GM19463 (cell line): Measurements from ENCODE around the gene GNAS.
"Not testable (repeated sequence)": the region's sequence is repeated elsewhere in the genome, so short reads cannot be mapped to it uniquely, and the experiment has no call there.

Experiments
- ATAC-seq: cut with Tn5 transposase; IDR thresholded peaks from one replicate; pipeline ENCODE4 v1.9.1; 2021; ENCODE audit warnings: mild to moderate bottlenecking, moderate library complexity; ENCODE audit not compliant: unreplicated experiment

The GNAS gene

GRCh38 chr20:58852543-58853271 is at the start of gene GNAS:
TSS of gene GNAS (plus strand) at chr20:58852716.
- ATAC-seq: no peak

- ATAC-seq: no peak
Measured at GRCh38 chr20:58803533-58803932, 49.0 kb upstream of the GNAS start.

DNA sequence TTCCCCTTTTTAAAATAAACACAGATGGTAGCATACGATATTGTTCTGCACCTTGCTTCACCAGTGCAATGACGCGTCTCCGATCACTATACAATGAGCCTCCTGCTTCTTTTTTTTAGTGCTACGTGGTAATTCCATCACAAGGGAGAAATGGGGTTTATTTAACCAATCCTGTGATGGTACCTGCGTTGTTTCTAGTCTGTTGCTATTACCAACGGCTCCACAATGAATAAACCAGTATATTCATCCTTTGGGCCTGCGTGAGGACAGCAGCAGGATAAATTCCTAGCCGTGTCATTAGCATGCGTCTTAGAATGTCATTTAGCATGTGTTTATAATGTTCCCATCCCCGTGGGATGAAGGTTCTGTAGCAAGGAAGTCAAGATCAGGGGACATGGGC is 44.7 kb upstream of the GNAS start:
- no peak for ATAC-seq

GRCh38 chr20:58808271-58809046 is 44.1 kb upstream of the GNAS start:
- no peak for ATAC-seq

- no peak for ATAC-seq
Measured at GRCh38 chr20:58810116-58810878, 42.2 kb upstream of the GNAS start.

- no peak for ATAC-seq
Measured at GRCh38 chr20:58810879-58811250, 41.7 kb upstream of the GNAS start.

GRCh38 chr20:58811334-58811733 is 41.2 kb upstream of the GNAS start:
- no peak for ATAC-seq

DNA sequence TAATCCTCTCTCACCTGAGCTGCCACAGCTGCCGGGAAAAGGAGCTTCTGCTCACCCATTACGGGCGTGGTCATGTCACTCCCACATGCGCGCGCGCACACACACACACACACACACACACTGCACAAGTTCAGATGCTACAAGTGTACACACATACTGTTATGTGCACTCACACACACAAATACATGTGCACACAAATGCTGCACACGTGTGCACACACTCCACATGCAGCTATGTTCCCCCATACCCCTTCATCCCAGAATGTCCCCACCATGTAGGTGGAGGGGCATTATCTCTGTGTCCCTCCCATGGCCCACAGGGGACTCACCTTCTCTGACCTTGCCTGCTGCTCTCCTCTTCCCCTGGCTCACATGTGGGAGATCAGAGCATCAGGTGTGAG is 39.1 kb upstream of the GNAS start:
- ATAC-seq: no peak

DNA sequence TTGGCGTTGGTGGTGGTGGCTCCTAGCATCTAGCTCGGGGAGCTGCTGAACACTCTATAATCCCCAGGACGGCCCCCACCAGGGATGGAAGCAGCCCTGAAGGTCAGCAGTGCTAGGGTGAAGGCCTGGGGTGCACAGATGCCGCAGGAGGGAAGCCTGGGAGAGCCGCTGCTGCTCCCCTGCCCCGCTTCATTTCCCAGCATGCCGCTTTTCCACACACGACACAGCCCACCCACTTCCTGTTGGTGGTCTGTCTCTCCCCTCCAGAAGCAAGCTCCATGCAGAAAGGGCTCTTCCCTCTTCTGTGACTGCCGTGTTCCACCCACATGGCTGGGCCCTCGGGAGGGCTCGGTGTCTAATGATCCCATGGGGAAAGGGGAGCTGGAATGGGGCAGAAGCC is 37.1 kb upstream of the GNAS start:
- no peak for ATAC-seq

GRCh38 chr20:58816051-58816450 is 36.5 kb upstream of the GNAS start:
- ATAC-seq: no peak

DNA sequence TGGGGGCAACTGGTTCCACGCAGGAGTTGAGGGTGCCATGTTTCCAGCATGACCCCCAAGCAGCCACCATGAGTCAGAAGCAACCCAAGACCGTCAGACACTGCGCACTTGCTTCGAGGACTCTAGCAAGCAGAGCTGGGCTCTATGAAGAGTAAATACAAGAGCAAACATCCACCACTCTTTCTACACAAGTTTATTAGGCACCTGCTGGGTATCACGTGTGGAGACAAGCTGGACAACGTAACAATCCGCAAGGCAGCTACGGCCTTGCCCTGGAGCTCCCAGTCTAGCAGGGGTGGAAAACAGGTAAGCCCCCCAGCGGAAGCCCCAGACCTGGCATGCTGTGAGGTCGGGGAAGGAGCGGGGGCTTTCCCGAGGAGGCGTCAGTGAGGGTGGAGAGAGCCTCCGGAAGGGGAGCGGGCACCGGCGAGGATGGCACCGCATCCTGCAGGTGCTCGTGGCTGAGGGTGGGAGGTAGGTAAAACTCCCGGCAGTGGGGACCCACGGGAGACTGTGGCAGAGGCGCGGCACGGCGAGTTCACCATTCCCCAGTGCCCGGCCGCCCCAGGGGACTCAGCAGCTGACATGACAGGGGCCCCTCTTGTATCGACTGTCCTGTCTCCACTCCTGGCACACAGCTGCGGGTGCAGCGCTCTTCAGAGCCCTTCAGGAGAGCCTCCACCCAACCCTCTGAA is 35.4 kb upstream of the GNAS start:
- no peak for ATAC-seq

GRCh38 chr20:58817748-58818147 is 34.8 kb upstream of the GNAS start:
- ATAC-seq: no peak

GRCh38 chr20:58818586-58819285 is 33.8 kb upstream of the GNAS start:
- ATAC-seq: no peak

- no peak for ATAC-seq
Measured at GRCh38 chr20:58819921-58820320, 32.6 kb upstream of the GNAS start.

DNA sequence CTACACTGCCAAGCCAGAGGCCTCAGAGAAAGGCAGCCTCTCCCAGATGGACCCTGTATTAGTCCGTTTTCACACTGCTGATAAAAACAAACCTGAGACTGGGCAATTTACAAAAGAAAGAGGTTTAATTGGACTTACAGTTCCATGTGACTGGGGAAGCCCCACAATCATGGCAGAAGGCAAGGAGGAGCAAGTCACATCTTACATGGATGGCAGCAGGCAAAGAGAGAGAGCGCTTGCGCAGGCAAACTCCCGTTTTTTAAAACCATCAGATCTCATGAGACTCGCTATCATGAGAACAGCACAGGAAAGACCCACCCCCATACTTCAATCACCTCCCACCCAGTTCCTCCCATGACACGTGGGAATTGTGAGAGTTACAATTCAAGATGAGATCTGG is 32.0 kb upstream of the GNAS start:
- ATAC-seq: not testable (repeated sequence)

- no peak for ATAC-seq
Measured at GRCh38 chr20:58822149-58822548, 30.4 kb upstream of the GNAS start.

- ATAC-seq: no peak
Measured at GRCh38 chr20:58822748-58823730, 29.5 kb upstream of the GNAS start.

DNA sequence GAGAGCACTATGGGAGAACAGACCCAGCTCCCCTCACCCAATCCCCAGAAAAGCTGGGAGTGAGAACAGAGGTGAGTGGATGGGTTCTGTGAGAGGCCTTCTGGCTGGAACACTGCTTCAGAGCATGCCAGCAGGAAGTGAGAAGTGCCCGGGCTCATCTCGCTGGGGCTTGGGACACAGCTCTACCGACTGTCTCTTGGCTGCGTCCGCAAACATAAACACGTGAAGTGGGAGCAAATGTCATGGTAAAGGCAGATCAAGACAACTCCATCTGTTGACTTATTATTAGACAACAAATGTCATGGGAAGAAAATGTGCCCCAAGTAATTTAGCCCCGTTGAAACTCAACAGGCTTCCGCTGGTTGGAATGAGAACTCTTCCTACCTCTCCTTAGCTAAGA is 27.7 kb upstream of the GNAS start:
- no peak for ATAC-seq

GRCh38 chr20:58825450-58825849 is 27.1 kb upstream of the GNAS start:
- ATAC-seq: no peak
